ENCODE results near the gene SMAD6. TPM values are rescaled to one million over a fixed set of nuclear protein-coding genes. Genes with fewer than 3 reads are reported as not detected.
"Not testable (repeated sequence)": the region's sequence is repeated elsewhere in the genome, so short reads cannot be mapped to it uniquely, and the experiment has no call there.

SMAD6 gene
- total RNA-seq, 2 donors from 2014 or later, result 0.19 TPM; not detected in 1

DNA sequence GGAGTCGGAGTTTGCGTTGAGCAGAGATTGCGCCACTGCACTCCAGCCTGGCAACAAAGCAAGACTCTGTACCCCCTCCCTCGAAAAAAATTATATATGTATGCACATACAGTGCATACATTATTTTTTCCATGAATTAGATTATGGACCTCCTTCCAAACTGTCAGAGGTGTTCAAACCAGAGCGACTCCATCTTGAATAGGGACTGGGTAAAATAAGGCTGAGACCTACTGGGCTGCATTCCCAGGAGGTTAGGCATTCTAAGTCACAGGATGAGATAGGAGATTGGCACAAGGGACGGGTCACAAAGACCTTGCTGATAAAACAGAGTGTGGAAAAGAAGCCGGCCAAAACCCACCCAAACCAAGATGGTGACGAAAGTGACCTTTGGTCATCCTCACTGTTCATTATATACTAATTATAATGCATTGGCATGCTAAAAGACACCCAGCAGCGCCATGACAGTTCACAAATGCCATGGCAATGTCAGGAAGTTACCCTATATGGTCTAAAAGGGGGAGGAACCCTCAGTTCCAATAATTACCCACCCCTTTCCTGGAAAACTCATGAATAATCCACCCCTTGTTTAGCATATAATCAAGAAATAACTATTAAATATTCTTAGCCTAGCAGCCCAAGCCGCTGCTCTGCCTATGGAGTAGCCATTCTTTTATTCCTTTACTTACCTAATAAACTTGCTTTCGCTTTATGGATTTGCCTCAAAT is 126.9 kb downstream of the SMAD6 start:
- H3K9me3 Mint-ChIP-seq; H3K27me3 Mint-ChIP-seq; ATAC-seq (replicated peaks); H3K4me3 Mint-ChIP-seq; H3K27ac Mint-ChIP-seq; H3K4me1 Mint-ChIP-seq; H3K36me3 Mint-ChIP-seq (ENCODE audit: low read depth): not testable (repeated sequence)

- H3K27ac Mint-ChIP-seq, result no peak overlapping the region
- H3K27me3 Mint-ChIP-seq, result peaks cover 7% of the 10 kb centered on the region
- H3K4me1 Mint-ChIP-seq, result no peaks in the 10 kb centered on the region
- no peak overlapping the region for H3K4me3 Mint-ChIP-seq
- no peaks in the 10 kb centered on the region for H3K36me3 Mint-ChIP-seq (ENCODE audit: low read depth)
- no peak for ATAC-seq (replicated peaks)
- H3K9me3 Mint-ChIP-seq, result no peaks in the 10 kb centered on the region
These were observed 127.6 kb downstream of the SMAD6 start for GRCh38 chr15:66829551-66830121.

- Mint-ChIP-seq H3K9me3 (no peaks in the 10 kb centered on the region), H3K36me3 (ENCODE audit: low read depth) (no peaks in the 10 kb centered on the region), H3K4me1 (no peaks in the 10 kb centered on the region), H3K27ac (no peak overlapping the region), H3K27me3 (peaks cover 7% of the 10 kb centered on the region), H3K4me3 (no peak overlapping the region)
- no peak for ATAC-seq (replicated peaks)
These were observed 128.3 kb downstream of the SMAD6 start for GRCh38 chr15:66830358-66830757.

DNA sequence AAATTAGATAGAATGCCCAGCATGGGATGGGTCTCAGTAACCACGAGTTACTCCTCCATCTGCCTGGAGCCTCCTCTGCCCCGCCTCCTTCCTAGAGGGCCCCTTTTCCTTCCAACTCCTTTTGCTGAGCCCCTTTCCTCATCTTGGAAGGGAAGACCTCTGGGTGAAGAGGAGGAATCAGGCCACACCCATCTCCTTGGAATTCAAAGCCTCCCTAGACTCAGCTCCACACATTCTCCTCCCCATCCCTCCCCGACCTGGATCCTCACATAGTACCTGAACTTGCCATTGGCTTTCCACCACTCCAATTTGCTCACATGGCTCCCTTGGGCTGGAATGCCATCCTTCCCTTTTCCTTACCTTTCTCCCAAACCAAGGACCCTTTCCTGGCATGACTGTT is 128.8 kb downstream of the SMAD6 start:
- Mint-ChIP-seq H3K9me3 (no peaks in the 10 kb centered on the region), H3K4me1 (no peaks in the 10 kb centered on the region), H3K27me3 (peaks cover 7% of the 10 kb centered on the region), H3K4me3 (no peak overlapping the region), H3K27ac (no peak overlapping the region), H3K36me3 (ENCODE audit: low read depth) (no peaks in the 10 kb centered on the region)
- no peak for ATAC-seq (replicated peaks)

- Mint-ChIP-seq H3K4me1 (no peaks in the 10 kb centered on the region), H3K27me3 (peaks cover 7% of the 10 kb centered on the region), H3K36me3 (ENCODE audit: low read depth) (no peaks in the 10 kb centered on the region), H3K27ac (no peak overlapping the region), H3K9me3 (no peaks in the 10 kb centered on the region), H3K4me3 (no peak overlapping the region)
- no peak for ATAC-seq (replicated peaks)
These were observed 129.3 kb downstream of the SMAD6 start for GRCh38 chr15:66831289-66831688.

DNA sequence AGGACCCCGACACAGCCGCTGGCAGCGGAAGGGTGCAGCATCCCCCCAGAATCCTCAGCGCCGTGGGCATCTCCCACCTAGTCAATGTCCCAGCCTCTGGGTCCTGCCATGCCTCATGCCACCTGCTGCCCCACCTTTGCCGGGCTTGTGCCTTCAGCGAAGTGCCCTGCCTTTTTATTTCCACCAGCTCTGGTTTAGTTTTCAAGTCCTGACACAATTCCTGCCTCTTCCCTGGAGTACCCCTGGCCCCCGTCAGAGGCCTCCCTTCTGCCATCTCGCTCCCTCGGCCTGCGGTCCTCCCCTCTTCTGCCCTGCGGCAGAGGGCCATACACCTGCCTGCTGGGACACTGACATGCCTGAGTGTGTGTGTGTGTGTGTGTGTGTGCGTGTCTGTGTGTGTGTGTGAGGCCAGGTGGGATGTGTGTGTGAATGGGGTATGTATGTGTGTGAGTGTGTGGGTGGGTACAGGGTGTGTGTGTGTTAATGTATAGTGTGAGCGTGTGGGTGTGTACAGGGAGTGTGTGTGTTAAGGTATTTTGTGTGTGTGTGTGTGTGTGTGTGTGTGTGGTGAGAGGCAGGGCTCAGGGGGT is 129.9 kb downstream of the SMAD6 start:
- Mint-ChIP-seq H3K9me3 (no peaks in the 10 kb centered on the region), H3K27me3 (peaks cover 7% of the 10 kb centered on the region), H3K4me3 (no peak overlapping the region), H3K36me3 (ENCODE audit: low read depth) (no peaks in the 10 kb centered on the region), H3K4me1 (no peaks in the 10 kb centered on the region), H3K27ac (no peak overlapping the region)
- no peak for ATAC-seq (replicated peaks)

Other genes with a start within 250 kb of the SMAD6 start
- 10 to 100 TPM; 13.2 to 22.7 TPM for gene SNAPC5, start 204.5 kb upstream of the SMAD6 start, total RNA-seq
- 1,000 to 10,000 TPM; 3,367 to 4,238 TPM for gene RPL4, start 197.4 kb upstream of the SMAD6 start, total RNA-seq
- 10 to 100 TPM; 19.2 to 34.0 TPM for gene ZWILCH, start 196.9 kb upstream of the SMAD6 start, total RNA-seq
- gene LCTL, start 136.2 kb upstream of the SMAD6 start, total RNA-seq, result not detected